Measurements from ENCODE around the gene STXBP3. TPM values are rescaled to one million over a fixed set of nuclear protein-coding genes. Genes with fewer than 3 reads are reported as not detected.

The STXBP3 gene
- total RNA-seq, 1 experiment from 2014 or later: 48.5 TPM

DNA sequence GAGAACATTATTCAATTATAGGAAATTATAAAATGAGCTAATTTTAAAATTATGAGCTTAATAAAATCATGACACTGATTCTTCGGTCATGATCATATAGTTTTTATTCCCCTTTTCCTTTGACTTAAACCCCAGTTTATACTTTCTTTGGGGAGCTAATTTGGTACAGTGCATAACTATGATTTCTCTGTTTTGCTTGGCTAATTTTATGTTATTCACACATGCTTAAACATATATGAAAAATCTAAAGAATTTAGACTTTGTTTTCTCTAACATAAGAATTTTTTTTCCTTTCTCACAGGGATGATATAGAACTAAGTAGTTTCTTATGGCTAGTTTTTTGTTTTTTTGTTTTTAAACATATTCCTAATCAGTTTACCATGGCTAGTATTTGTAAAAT is 52.5 kb downstream of the STXBP3 start:
- DNase-seq (ENCODE audit: low read depth in 1 of 2, low spot score in 2 of 2): no peak
- H3K4me3 ChIP-seq: no peak overlapping the region
- H3K9me3 ChIP-seq (replicated peaks): no peaks in the 10 kb centered on the region
- H3K36me3 ChIP-seq: peaks cover 37% of the 10 kb centered on the region
- no peaks in the 10 kb centered on the region for H3K27me3 ChIP-seq (replicated peaks)
- peaks cover 8% of the 10 kb centered on the region for H3K4me1 ChIP-seq (replicated peaks)
- H3K27ac ChIP-seq: no peak overlapping the region

DNA sequence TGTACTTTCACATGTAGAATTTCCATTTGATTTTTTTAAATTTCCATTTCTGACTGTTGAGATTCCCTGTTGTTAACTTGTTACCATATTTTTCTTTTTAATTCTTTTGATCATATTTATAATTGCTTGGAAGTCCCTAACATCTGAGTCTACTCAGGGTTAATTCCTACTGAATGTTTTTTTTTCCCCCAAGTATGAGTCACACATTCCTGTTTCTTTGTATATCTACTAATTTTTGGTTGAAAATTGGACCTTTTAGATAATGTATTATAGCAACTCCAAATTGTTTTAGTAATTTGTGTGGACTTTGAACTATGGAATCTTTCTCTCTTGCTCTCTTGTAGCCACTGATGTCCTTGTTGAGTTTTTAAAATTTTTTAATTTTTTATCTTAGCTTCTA is 54.6 kb downstream of the STXBP3 start:
- Histone ChIP-seq H3K4me3 (no peak overlapping the region), H3K27me3 (replicated peaks) (no peaks in the 10 kb centered on the region), H3K9me3 (replicated peaks) (no peaks in the 10 kb centered on the region), H3K36me3 (peaks cover 28% of the 10 kb centered on the region), H3K27ac (peak overlapping the region; percentile 19; the same call in 1 of the 2 replicates), H3K4me1 (replicated peaks) (peaks cover 8% of the 10 kb centered on the region)
- DNase-seq (ENCODE audit: low read depth in 1 of 2, low spot score in 2 of 2): peak in 1 of 2 experiments; percentile 37

GRCh38 chr1:108803548-108803947 is 57.1 kb downstream of the STXBP3 start:
- peaks cover 37% of the 10 kb centered on the region for H3K36me3 ChIP-seq

DNA sequence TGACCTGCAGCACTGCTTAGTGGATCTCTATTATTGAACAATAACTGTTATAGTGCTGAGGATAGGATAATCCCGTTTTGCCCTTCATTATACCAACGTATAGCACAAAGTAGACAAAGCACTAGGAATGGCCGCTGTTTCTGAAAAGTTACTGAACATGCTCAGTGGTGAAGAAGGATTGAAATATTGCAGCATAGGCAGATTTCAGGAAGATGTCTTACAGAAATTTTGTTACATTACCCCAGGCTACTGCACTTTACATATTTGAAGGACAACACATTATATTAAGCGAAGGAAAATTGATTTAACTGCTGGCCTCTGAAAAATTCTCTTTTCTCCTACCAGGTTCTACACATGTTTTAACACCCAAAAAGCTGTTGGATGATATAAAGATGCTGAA is 62.0 kb downstream of the STXBP3 start:
- Histone ChIP-seq H3K9me3 (replicated peaks) (no peaks in the 10 kb centered on the region), H3K36me3 (peaks cover 25% of the 10 kb centered on the region), H3K27me3 (replicated peaks) (no peaks in the 10 kb centered on the region), H3K27ac (no peak overlapping the region), H3K4me3 (no peak overlapping the region), H3K4me1 (replicated peaks) (no peaks in the 10 kb centered on the region)
- DNase-seq (ENCODE audit: low read depth in 1 of 2, low spot score in 2 of 2): no peak

More at GRCh38 chr1:108803548-108803947, 57.1 kb downstream of the STXBP3 start:
- peaks cover 8% of the 10 kb centered on the region for H3K4me1 ChIP-seq (replicated peaks)
- H3K4me3 ChIP-seq: no peak overlapping the region
- H3K9me3 ChIP-seq (replicated peaks): no peaks in the 10 kb centered on the region
- no peak for DNase-seq (ENCODE audit: low read depth in 1 of 2, low spot score in 2 of 2)
- H3K27ac ChIP-seq: no peak overlapping the region
- H3K27me3 ChIP-seq (replicated peaks): no peaks in the 10 kb centered on the region

GRCh38 chr1:108811611-108812010 is 65.1 kb downstream of the STXBP3 start:
- Histone ChIP-seq H3K27ac (no peak overlapping the region), H3K36me3 (peaks cover 14% of the 10 kb centered on the region), H3K4me1 (replicated peaks) (peaks cover 15% of the 10 kb centered on the region), H3K9me3 (replicated peaks) (no peaks in the 10 kb centered on the region), H3K27me3 (replicated peaks) (no peaks in the 10 kb centered on the region), H3K4me3 (no peak overlapping the region)
- DNase-seq (ENCODE audit: low read depth in 1 of 2, low spot score in 2 of 2): no peak

DNA sequence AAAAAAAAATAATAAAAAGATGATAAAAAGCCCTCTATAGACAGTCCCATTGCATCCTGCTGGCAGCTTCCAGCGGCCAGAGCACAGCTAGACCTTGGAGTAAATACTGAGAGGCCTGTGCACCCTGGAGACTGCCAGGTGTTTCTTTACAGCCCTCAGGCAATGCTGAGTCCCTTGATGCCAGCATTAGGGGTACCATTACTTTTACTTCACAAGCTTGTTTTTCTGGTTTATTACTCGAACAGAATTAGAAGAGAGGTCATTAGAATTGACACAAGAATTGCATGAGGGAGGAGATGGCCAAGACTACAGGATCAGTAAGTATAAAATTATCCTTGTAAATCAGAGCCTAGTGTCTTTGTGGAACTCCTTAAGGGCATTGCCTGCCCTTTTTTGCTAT is 66.9 kb downstream of the STXBP3 start:
- H3K4me3 ChIP-seq: no peak overlapping the region
- H3K27ac ChIP-seq: no peak overlapping the region
- H3K4me1 ChIP-seq (replicated peaks): peaks cover 26% of the 10 kb centered on the region
- DNase-seq (ENCODE audit: low read depth in 1 of 2, low spot score in 2 of 2): no peak
- H3K36me3 ChIP-seq: peaks cover 8% of the 10 kb centered on the region
- no peaks in the 10 kb centered on the region for H3K9me3 ChIP-seq (replicated peaks)
- H3K27me3 ChIP-seq (replicated peaks): no peaks in the 10 kb centered on the region

DNA sequence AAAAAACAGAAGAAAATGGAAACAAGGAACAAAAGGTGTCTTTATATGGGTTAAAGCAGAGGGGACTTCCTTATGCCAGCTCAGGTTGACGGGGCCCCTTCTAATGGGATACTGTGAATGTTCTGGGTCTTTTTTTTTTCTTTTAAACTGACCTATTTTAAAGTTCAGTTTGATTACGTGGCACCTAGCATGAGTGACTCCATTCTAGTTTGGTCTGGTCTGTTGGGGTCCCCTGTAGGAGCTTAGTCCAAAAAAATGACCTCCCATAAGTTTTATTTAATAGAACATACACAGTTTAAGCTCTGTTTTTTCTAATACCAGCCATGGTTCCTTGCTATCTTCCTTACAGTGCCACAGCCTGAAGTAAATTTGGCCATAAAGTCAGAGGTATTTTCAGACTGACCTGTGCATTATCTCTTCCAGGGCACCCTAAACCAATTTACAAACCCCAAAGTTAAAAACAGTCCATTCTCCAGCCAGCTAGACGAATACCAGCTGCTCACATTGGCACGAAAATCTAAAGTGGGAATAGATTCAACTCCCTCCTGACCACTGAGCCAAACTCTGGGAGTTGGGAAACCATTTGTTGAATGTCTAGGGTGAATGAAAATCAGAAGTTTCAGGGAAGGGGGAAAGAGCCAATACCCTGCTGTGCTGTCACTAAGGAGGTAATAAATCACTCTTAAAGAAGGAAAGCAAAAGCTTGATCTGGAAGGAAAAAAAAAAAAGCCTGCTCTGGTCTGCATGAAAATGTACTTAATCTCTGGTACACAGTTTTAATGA is 68.1 kb downstream of the STXBP3 start:
- Histone ChIP-seq H3K36me3 (peaks cover 5% of the 10 kb centered on the region; the same call in 1 of the 2 replicates), H3K27me3 (replicated peaks) (no peaks in the 10 kb centered on the region), H3K4me3 (no peak overlapping the region), H3K27ac (no peak overlapping the region), H3K9me3 (replicated peaks) (no peaks in the 10 kb centered on the region), H3K4me1 (replicated peaks) (peaks cover 26% of the 10 kb centered on the region)
- DNase-seq (ENCODE audit: low read depth in 1 of 2, low spot score in 2 of 2): no peak

DNA sequence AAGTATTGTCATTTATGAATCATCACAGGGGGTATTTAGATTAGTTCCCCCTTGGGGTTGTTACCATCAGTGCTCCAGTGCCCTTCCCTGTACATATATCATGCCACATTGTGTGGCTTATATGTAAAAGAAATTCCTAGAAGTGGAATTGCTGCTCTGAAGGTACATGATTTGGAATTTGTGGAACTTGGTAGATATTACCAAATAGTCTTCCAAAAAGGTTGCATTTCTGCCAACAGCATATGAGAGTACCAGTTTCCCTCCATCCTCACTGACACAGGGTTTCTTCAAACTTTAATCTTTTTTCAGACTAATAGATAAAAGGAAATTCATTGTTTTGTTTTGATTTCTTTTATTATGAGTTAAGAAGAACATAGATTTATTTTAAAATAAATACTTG is 69.1 kb downstream of the STXBP3 start:
- no peak overlapping the region for H3K4me3 ChIP-seq
- no peaks in the 10 kb centered on the region for H3K27me3 ChIP-seq (replicated peaks)
- H3K9me3 ChIP-seq (replicated peaks): no peaks in the 10 kb centered on the region
- peak overlapping the region; percentile 93 for H3K27ac ChIP-seq
- DNase-seq (ENCODE audit: low read depth in 1 of 2, low spot score in 2 of 2): peak in 1 of 2 experiments; percentile 19
- H3K4me1 ChIP-seq (replicated peaks): peaks cover 26% of the 10 kb centered on the region
- peaks cover 3% of the 10 kb centered on the region; the same call in 1 of the 2 replicates for H3K36me3 ChIP-seq

DNA sequence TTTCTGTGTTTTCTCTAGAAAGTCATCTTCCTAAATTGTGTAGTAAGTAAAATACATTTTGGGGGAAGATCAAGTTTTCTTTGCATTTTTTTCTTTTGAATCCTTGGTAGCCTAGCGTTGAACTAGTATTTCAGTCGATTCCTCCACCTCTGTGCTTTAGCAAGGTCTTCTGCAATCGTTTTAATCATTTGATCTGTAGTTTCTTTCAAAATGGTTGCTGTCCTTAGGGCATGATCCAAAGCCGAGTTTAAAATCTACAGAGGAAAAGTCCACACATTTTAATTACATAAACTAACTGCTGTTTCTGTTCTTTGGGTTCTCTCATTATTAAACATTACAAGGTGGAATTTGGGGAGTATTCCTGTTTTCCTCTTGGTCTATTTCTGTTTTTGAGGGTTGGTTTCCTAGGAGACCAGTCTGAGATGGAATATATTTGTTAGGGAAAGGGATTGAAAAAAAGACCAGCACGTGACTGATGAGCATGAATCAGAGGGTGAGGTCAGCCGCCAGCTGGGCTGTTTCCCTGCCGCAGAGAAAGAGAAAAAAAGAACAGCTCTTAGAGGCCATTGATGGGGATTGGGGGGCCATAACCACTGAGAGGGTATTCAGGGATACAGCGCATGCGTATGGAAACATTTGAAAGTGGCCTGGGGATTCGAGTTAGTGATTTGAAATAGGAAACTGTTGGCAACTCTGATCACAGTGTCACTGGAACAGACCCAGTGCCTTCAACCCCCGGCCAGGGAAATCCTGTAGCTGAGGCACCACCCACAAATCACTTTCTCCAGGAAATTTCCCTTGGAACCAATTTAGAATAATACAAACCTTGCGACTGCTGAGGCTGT is 69.8 kb downstream of the STXBP3 start:
- H3K4me3 ChIP-seq: peak overlapping the region; percentile 24
- peak; percentile 81 to 90 for DNase-seq (ENCODE audit: low read depth in 1 of 2, low spot score in 2 of 2)
- peaks cover 26% of the 10 kb centered on the region for H3K4me1 ChIP-seq (replicated peaks)

DNA sequence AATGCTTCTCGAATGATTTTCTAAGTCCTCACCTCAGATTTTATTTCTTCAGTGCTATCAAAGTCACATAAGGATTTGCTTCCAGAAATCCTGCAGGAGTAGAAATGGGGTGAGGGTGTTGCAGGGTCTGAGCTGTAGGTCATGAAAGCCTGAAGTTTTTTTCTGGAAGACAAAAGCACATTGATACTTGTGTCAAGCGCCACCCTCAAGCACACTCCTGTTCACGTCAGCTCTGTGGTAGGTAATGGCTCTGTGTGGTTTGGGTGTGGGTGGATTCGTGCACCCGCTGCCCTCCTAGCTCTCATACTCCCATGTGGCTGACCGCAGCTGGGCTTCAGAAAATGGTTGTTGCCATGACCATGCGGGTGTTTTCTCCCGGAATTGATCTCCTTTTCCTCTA is 70.5 kb downstream of the STXBP3 start:
- H3K4me3 ChIP-seq: peak overlapping the region; percentile 24
- H3K27me3 ChIP-seq (replicated peaks): no peaks in the 10 kb centered on the region

More for the DNA sequence above, 69.8 kb downstream of the STXBP3 start:
- H3K27ac ChIP-seq: peak overlapping the region; percentile 93
- H3K36me3 ChIP-seq: peaks cover 2% of the 10 kb centered on the region; the same call in 1 of the 2 replicates
- H3K27me3 ChIP-seq (replicated peaks): no peaks in the 10 kb centered on the region
- no peaks in the 10 kb centered on the region for H3K9me3 ChIP-seq (replicated peaks)

DNA sequence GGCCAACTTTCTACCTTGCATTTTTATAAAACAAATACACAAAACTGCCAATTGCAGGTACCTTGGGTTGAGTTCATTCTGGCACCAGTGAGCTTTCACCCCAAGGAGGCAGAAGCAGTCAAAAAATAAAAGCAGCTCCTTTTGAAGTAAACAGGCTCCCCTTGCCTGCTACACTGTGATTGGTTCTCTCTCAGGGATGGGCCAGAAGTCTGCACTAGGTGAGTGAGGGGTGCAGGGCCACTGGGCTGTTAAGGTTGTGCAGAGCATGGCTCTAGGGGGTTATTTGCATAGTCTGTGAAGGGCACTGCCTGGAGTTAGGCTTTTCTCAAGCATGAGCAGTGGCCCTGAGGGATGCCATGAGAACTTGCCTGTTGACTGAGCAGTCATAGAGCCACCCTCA is 71.3 kb downstream of the STXBP3 start:
- H3K4me3 ChIP-seq: no peak overlapping the region
- H3K27ac ChIP-seq: peak overlapping the region; percentile 93
- no peaks in the 10 kb centered on the region for H3K27me3 ChIP-seq (replicated peaks)
- DNase-seq (ENCODE audit: low read depth in 1 of 2, low spot score in 2 of 2): no peak
- H3K36me3 ChIP-seq: no peaks in the 10 kb centered on the region
- H3K4me1 ChIP-seq (replicated peaks): peaks cover 26% of the 10 kb centered on the region
- no peaks in the 10 kb centered on the region for H3K9me3 ChIP-seq (replicated peaks)

More for the DNA sequence above, 70.5 kb downstream of the STXBP3 start:
- Histone ChIP-seq H3K4me1 (replicated peaks) (peaks cover 26% of the 10 kb centered on the region), H3K36me3 (no peaks in the 10 kb centered on the region), H3K9me3 (replicated peaks) (no peaks in the 10 kb centered on the region), H3K27ac (peak overlapping the region; percentile 93)
- DNase-seq (ENCODE audit: low read depth in 1 of 2, low spot score in 2 of 2): peak; percentile 76 to 80

DNA sequence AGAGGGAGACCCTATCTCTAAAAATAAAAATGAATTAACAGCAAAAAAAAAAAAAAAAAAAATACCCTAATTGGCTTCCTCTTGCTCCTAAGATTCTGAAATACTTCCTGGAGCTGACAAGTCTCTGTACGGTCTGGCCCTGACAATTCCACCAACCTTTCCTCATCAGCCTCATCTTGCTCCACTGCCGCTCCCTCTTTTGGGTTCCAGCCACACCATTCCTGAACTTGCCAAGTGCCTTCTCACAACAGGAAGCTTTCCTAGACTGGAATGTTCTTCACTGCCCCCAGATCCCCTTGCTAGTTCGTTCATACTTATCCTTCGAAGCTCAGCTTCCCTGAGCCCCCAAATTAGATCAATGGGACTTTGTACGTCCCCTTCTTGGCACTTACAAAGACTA is 73.4 kb downstream of the STXBP3 start:
- Histone ChIP-seq H3K9me3 (replicated peaks) (no peaks in the 10 kb centered on the region), H3K4me3 (no peak overlapping the region), H3K36me3 (no peaks in the 10 kb centered on the region), H3K27me3 (replicated peaks) (no peaks in the 10 kb centered on the region), H3K27ac (no peak overlapping the region), H3K4me1 (replicated peaks) (peaks cover 26% of the 10 kb centered on the region)
- DNase-seq (ENCODE audit: low read depth in 1 of 2, low spot score in 2 of 2): no peak

GRCh38 chr1:108823632-108824031 is 77.2 kb downstream of the STXBP3 start:
- no peak overlapping the region for H3K27ac ChIP-seq
- no peak overlapping the region for H3K4me3 ChIP-seq
- no peaks in the 10 kb centered on the region for H3K9me3 ChIP-seq (replicated peaks)
- peaks cover 9% of the 10 kb centered on the region for H3K4me1 ChIP-seq (replicated peaks)
- DNase-seq (ENCODE audit: low read depth in 1 of 2, low spot score in 2 of 2): no peak
- no peaks in the 10 kb centered on the region for H3K27me3 ChIP-seq (replicated peaks)
- H3K36me3 ChIP-seq: no peaks in the 10 kb centered on the region

GRCh38 chr1:108824051-108824450 is 77.6 kb downstream of the STXBP3 start:
- Histone ChIP-seq H3K4me3 (no peak overlapping the region), H3K27me3 (replicated peaks) (no peaks in the 10 kb centered on the region), H3K4me1 (replicated peaks) (peaks cover 13% of the 10 kb centered on the region), H3K36me3 (no peaks in the 10 kb centered on the region), H3K27ac (no peak overlapping the region), H3K9me3 (replicated peaks) (no peaks in the 10 kb centered on the region)
- DNase-seq (ENCODE audit: low read depth in 1 of 2, low spot score in 2 of 2): no peak

Data from SJSA1 (cell line).